M059J (cell line): ENCODE measurements around the gene AK5. TPM values are rescaled to one million over a fixed set of nuclear protein-coding genes. Genes with fewer than 3 reads are reported as not detected.

Experiments
- DNase-seq: peaks from one replicate; pipeline ENCODE4 v3.0.0-alpha.2; 2012; ENCODE audit warnings: low read depth
- total RNA-seq: library from RNA; depleted of rRNA; stranded (reverse); fragments of >200 nt; shearing (Covaris generic); gene quantifications from 2 replicates; pipeline ENCODE4 v1.2.3, GENCODE V29; 2014; rRNA removed

The AK5 gene
- total RNA-seq: 3.7 and 5.6 TPM in 2 replicates

- DNase-seq: peak; percentile 37
Measured at GRCh38 chr1:77281491-77282186, at the start of gene AK5. TSS of gene AK5 (plus strand) at chr1:77282019. CDS start at chr1:77282314, 295 bp downstream.

GRCh38 chr1:77232829-77233228 is 49.0 kb upstream of the AK5 start:
- no peak for DNase-seq

GRCh38 chr1:77234096-77234495 is 47.7 kb upstream of the AK5 start:
- no peak for DNase-seq

GRCh38 chr1:77234943-77235342 is 46.9 kb upstream of the AK5 start:
- DNase-seq: no peak

- DNase-seq: no peak
Measured at GRCh38 chr1:77238462-77238861, 43.4 kb upstream of the AK5 start.

GRCh38 chr1:77239311-77239710 is 42.5 kb upstream of the AK5 start:
- DNase-seq: no peak

- DNase-seq: no peak
Measured at GRCh38 chr1:77245830-77246229, 36.0 kb upstream of the AK5 start.

GRCh38 chr1:77250126-77250525 is 31.7 kb upstream of the AK5 start:
- no peak for DNase-seq

GRCh38 chr1:77253211-77253610 is 28.6 kb upstream of the AK5 start:
- DNase-seq: no peak

- no peak for DNase-seq
Measured at GRCh38 chr1:77263708-77264107, 18.1 kb upstream of the AK5 start.

GRCh38 chr1:77265180-77265579 is 16.6 kb upstream of the AK5 start:
- DNase-seq: no peak

GRCh38 chr1:77267035-77267434 is 14.8 kb upstream of the AK5 start:
- DNase-seq: no peak

- DNase-seq: peak; percentile 38
Measured at GRCh38 chr1:77271852-77272580, 9.8 kb upstream of the AK5 start.

- DNase-seq: no peak
Measured at GRCh38 chr1:77273891-77274290, 7.9 kb upstream of the AK5 start.

- DNase-seq: no peak
Measured at GRCh38 chr1:77275194-77275593, 6.6 kb upstream of the AK5 start.

GRCh38 chr1:77276941-77277340 is 4.9 kb upstream of the AK5 start:
- no peak for DNase-seq

GRCh38 chr1:77279929-77280328 is 1.9 kb upstream of the AK5 start:
- DNase-seq: no peak

GRCh38 chr1:77280962-77281361 is 857 bp upstream of the AK5 start:
- DNase-seq: no peak

GRCh38 chr1:77282187-77282865 is 507 bp downstream of the AK5 start:
- peak; percentile 62 for DNase-seq

- DNase-seq: peak; percentile 11
Measured at GRCh38 chr1:77282866-77283539, 1.2 kb downstream of the AK5 start.

GRCh38 chr1:77283701-77284425 is 2.0 kb downstream of the AK5 start:
- no peak for DNase-seq

GRCh38 chr1:77287535-77287934 is 5.7 kb downstream of the AK5 start:
- no peak for DNase-seq
